ENCODE measurements around the gene CLEC2A. TPM values are rescaled to one million over a fixed set of nuclear protein-coding genes. Genes with fewer than 3 reads are reported as not detected.

Gene CLEC2A
- polyA plus RNA-seq, 3 donors: not detected

DNA sequence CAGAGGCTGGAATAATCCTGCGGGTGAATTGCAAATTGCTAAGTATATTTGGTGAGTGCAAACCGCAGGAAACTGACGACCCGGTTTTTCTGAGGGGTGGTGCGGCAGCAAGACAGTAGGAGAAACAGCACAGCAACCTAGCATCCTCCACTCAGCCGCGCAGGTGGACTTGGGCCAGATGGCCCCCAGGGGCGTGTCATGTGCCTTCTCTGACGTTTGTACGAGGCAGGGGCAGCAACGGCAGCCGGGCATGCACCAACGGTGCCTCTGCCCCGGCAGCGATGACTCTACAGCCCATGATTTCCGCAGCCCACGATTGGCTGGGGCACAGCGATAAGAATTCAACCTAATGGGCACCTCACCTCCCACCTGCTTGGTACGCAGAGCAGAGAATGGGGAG, 11.1 kb upstream of the CLEC2A start:
- Histone ChIP-seq H3K4me2 (replicated peaks; ENCODE audit: extremely low read depth, low read length, poor library complexity, severe bottlenecking) (peak overlapping the region; percentile 59), H3K36me3 (replicated peaks in 1 of 2; ENCODE audit: control insufficient read depth in 1 of 2, insufficient read depth in 2 of 2, low read length in 2 of 2) (no peaks in the 10 kb centered on the region), H4K20me1 (ENCODE audit: insufficient read depth, low read length) (no peaks in the 10 kb centered on the region), H3K9ac (ENCODE audit: insufficient read depth, low read length, poor library complexity, severe bottlenecking) (peak overlapping the region; percentile 24), H3K4me3 (replicated peaks in 1 of 3; ENCODE audit: low read depth in 2 of 3, low read length in 3 of 3) (peak overlapping the region; percentile 29 to 70 (median 32)), H3K79me2 (ENCODE audit: insufficient read depth, low read length) (peaks cover 38% of the 10 kb centered on the region), H3K27ac (ENCODE audit: low read depth in 1 of 2, low read length in 2 of 2) (peak overlapping the region in 1 of 2 donors; percentile 63), H3K27me3 (ENCODE audit: control insufficient read depth in 2 of 2, insufficient read depth in 2 of 2, low read length in 2 of 2) (no peaks in the 10 kb centered on the region), H2AFZ (ENCODE audit: insufficient read depth, low read depth, low read length, poor library complexity, severe bottlenecking) (peak overlapping the region; percentile 51), H3K4me1 (ENCODE audit: control insufficient read depth in 1 of 2, insufficient read depth in 2 of 2, low read length in 2 of 2) (peaks cover 34 to 63% of the 10 kb centered on the region in 2 donors), H3K9me3 (replicated peaks in 1 of 2; ENCODE audit: control insufficient read depth in 1 of 2, insufficient read depth in 1 of 2, low read length in 2 of 2) (no peaks in the 10 kb centered on the region)
- peaks cover 0 to 16% of the 10 kb centered on the region in 2 donors for H3K36me3 Mint-ChIP-seq
- H3K4me3 Mint-ChIP-seq: peak overlapping the region; percentile 84 to 87
- H3K27ac Mint-ChIP-seq: peak overlapping the region; percentile 55 to 91 (median 79)
- H3K9me3 Mint-ChIP-seq: peaks cover 0 to 2% (median 0%) of the 10 kb centered on the region in 7 donors
- intact Hi-C loops (cut with micrococcal nuclease): loop anchor here (5.0 to 10.0 kb wide), 4 partner anchors 34 to 192 kb away; partner anchors contain the start of genes CLEC7A (in 2 of the 2) and CLEC2B (in 1 of the 2)
- DNase-seq: peak in 2 of 3 donors; percentile 30 to 56
- 69% methylated on average over 4 of the region's 19 CpGs for WGBS (ENCODE audit: insufficient coverage)
- peaks cover 74% of the 10 kb centered on the region for H3K4me1 Mint-ChIP-seq
- peaks cover 0 to 6% (median 0%) of the 10 kb centered on the region in 3 donors for H3K27me3 Mint-ChIP-seq (ENCODE audit: low read depth in 3 of 3)
- TF ChIP-seq, protein P1, sequence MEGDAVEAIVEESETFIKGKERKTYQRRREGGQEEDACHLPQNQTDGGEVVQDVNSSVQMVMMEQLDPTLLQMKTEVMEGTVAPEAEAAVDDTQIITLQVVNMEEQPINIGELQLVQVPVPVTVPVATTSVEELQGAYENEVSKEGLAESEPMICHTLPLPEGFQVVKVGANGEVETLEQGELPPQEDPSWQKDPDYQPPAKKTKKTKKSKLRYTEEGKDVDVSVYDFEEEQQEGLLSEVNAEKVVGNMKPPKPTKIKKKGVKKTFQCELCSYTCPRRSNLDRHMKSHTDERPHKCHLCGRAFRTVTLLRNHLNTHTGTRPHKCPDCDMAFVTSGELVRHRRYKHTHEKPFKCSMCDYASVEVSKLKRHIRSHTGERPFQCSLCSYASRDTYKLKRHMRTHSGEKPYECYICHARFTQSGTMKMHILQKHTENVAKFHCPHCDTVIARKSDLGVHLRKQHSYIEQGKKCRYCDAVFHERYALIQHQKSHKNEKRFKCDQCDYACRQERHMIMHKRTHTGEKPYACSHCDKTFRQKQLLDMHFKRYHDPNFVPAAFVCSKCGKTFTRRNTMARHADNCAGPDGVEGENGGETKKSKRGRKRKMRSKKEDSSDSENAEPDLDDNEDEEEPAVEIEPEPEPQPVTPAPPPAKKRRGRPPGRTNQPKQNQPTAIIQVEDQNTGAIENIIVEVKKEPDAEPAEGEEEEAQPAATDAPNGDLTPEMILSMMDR (IDR thresholded peaks at IDR 0.05): no peak

DNA sequence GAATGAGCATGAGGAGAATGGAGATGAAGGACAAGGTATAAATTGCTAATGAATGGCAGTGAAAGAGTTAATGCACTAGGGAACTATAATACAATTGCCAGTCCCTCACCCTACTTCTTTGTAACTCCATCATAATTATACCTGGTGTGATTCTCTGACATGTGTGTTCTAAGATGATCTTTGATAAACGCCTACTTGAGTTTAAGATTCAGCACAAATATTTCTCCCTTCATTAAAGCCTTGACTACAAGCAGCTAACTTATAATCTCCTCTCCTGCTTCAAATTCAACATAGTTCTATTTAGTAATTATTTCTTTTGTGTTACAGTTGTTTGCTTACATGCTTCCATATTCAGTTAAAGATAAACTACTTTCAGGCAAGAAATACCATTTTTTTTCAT, 9.7 kb upstream of the CLEC2A start:
- no CpG with 5 or more reads among the region's 1 CpG for WGBS (ENCODE audit: insufficient coverage)
- H3K36me3 Mint-ChIP-seq: peaks cover 0 to 18% of the 10 kb centered on the region in 2 donors
- H3K4me3 Mint-ChIP-seq: peak overlapping the region in 1 of 2 donors; percentile 71

More for the DNA sequence above, 9.7 kb upstream of the CLEC2A start:
- no peak for DNase-seq
- H3K9me3 ChIP-seq (replicated peaks in 1 of 2; ENCODE audit: control insufficient read depth in 1 of 2, insufficient read depth in 1 of 2, low read length in 2 of 2): no peaks in the 10 kb centered on the region
- no peaks in the 10 kb centered on the region for H3K36me3 ChIP-seq (replicated peaks in 1 of 2; ENCODE audit: control insufficient read depth in 1 of 2, insufficient read depth in 2 of 2, low read length in 2 of 2)
- H3K27ac Mint-ChIP-seq: peak overlapping the region in 2 of 7 donors; percentile 39 to 82
- H4K20me1 ChIP-seq (ENCODE audit: insufficient read depth, low read length): no peaks in the 10 kb centered on the region
- no peaks in the 10 kb centered on the region for H3K27me3 ChIP-seq (ENCODE audit: control insufficient read depth in 2 of 2, insufficient read depth in 2 of 2, low read length in 2 of 2)
- H3K4me2 ChIP-seq (replicated peaks; ENCODE audit: extremely low read depth, low read length, poor library complexity, severe bottlenecking): peak overlapping the region; percentile 59
- peaks cover 0 to 2% (median 0%) of the 10 kb centered on the region in 7 donors for H3K9me3 Mint-ChIP-seq
- H3K4me3 ChIP-seq (replicated peaks in 1 of 3; ENCODE audit: low read depth in 2 of 3, low read length in 3 of 3): peak overlapping the region in 2 of 3 experiments; percentile 3 to 19
- peaks cover 0 to 3% (median 0%) of the 10 kb centered on the region in 3 donors for H3K27me3 Mint-ChIP-seq (ENCODE audit: low read depth in 3 of 3)
- no peak overlapping the region for H3K9ac ChIP-seq (ENCODE audit: insufficient read depth, low read length, poor library complexity, severe bottlenecking)
- TF ChIP-seq, protein P1 (IDR thresholded peaks at IDR 0.05): no peak
- peaks cover 38% of the 10 kb centered on the region for H3K79me2 ChIP-seq (ENCODE audit: insufficient read depth, low read length)
- peak overlapping the region in 1 of 2 donors; percentile 6 for H3K27ac ChIP-seq (ENCODE audit: low read depth in 1 of 2, low read length in 2 of 2)
- peaks cover 64% of the 10 kb centered on the region for H3K4me1 Mint-ChIP-seq
- H3K4me1 ChIP-seq (ENCODE audit: control insufficient read depth in 1 of 2, insufficient read depth in 2 of 2, low read length in 2 of 2): peaks cover 22 to 52% of the 10 kb centered on the region in 2 donors
- no peak overlapping the region for H2AFZ ChIP-seq (ENCODE audit: insufficient read depth, low read depth, low read length, poor library complexity, severe bottlenecking)
- intact Hi-C loops (cut with micrococcal nuclease): loop anchor here (5.0 to 10.0 kb wide), 4 partner anchors 35 to 193 kb away; partner anchors contain the start of genes CLEC7A (in 2 of the 2) and CLEC2B (in 1 of the 2)
